SJSA1 (cell line): ENCODE results near the gene ACVR1B. TPM values are rescaled to one million over a fixed set of nuclear protein-coding genes. Genes with fewer than 3 reads are reported as not detected.

ENCODE experiments used
- DNase-seq, 2 experiments: peaks; one replicate each; pipeline ENCODE4 v3.0.0-alpha.2; 2015 to 2020; ENCODE audit warnings: low spot score in 2 of 2, low read depth in 1 of 2
- H3K27ac ChIP-seq: fragments of 250-450 bp; sonication (Bioruptor Pico); 2 replicates; pipeline ENCODE4 v1.5.1; 2020; ENCODE audit warnings: mild to moderate bottlenecking, moderate library complexity
- H3K27me3 ChIP-seq: fragments of 250-450 bp; sonication (Bioruptor Pico); replicated peaks from 2 replicates; pipeline ENCODE4 v1.5.1; 2020; ENCODE audit warnings: mild to moderate bottlenecking, moderate library complexity
- H3K36me3 ChIP-seq: fragments of 250-450 bp; sonication (Bioruptor Pico); 2 replicates; pipeline ENCODE4 v1.5.1; 2020; ENCODE audit warnings: mild to moderate bottlenecking
- H3K4me1 ChIP-seq: fragments of 250-450 bp; sonication (Bioruptor Pico); replicated peaks from 2 replicates; pipeline ENCODE4 v1.6.1; 2021; ENCODE audit warnings: mild to moderate bottlenecking
- H3K4me3 ChIP-seq: fragments of 250-450 bp; sonication (Bioruptor Pico); 2 replicates; pipeline ENCODE4 v1.5.1; 2020; ENCODE audit warnings: mild to moderate bottlenecking
- H3K9me3 ChIP-seq: fragments of 250-450 bp; sonication (Bioruptor Pico); replicated peaks from 2 replicates; pipeline ENCODE4 v1.5.1; 2020; ENCODE audit warnings: mild to moderate bottlenecking
- total RNA-seq: library from RNA; depleted of rRNA; stranded (reverse); fragments of >200 nt; shearing (Covaris generic); gene quantifications from 2 replicates; pipeline ENCODE4 v1.2.3, GENCODE V29; 2014

Gene ACVR1B
- total RNA-seq, 1 experiment from 2014 or later, result 3.3 TPM

GRCh38 chr12:52026263-52026662 lies 74.8 kb downstream of the ACVR1B start:
- Histone ChIP-seq H3K4me1 (peaks cover 18% of the 10 kb centered on the region), H3K27ac (no peak overlapping the region), H3K4me3 (no peak overlapping the region), H3K27me3 (0 out of 2 replicates have a peak, but pooled peaks cover 3% of the 10 kb centered on the region), H3K9me3 (no peaks in the 10 kb centered on the region), H3K36me3 (no peaks in the 10 kb centered on the region)
- no peak for DNase-seq

- Histone ChIP-seq H3K4me1 (peaks cover 20% of the 10 kb centered on the region), H3K4me3 (no peak overlapping the region), H3K27ac (no peak overlapping the region), H3K27me3 (0 out of 2 replicates have a peak, but pooled peaks cover 3% of the 10 kb centered on the region), H3K9me3 (no peaks in the 10 kb centered on the region), H3K36me3 (no peaks in the 10 kb centered on the region)
- no peak for DNase-seq
Measured at GRCh38 chr12:52027085-52027843, 75.8 kb downstream of the ACVR1B start.

GRCh38 chr12:52029685-52030084 lies 78.2 kb downstream of the ACVR1B start:
- DNase-seq, result no peak
- no peaks in the 10 kb centered on the region for H3K36me3 ChIP-seq
- H3K9me3 ChIP-seq, result no peaks in the 10 kb centered on the region
- H3K4me3 ChIP-seq, result no peak overlapping the region
- no peaks in the 10 kb centered on the region for H3K27me3 ChIP-seq
- H3K4me1 ChIP-seq, result peaks cover 19% of the 10 kb centered on the region
- no peak overlapping the region for H3K27ac ChIP-seq

GRCh38 chr12:52032446-52032803 lies 80.9 kb downstream of the ACVR1B start:
- Histone ChIP-seq H3K27me3 (no peaks in the 10 kb centered on the region), H3K36me3 (peaks cover 3% of the 10 kb centered on the region; the same call in 1 of the 2 replicates), H3K4me3 (peak overlapping the region; percentile 28), H3K4me1 (peaks cover 20% of the 10 kb centered on the region), H3K9me3 (0 out of 2 replicates have a peak, but pooled peaks cover 2% of the 10 kb centered on the region), H3K27ac (no peak overlapping the region)
- no peak for DNase-seq

GRCh38 chr12:52032804-52033445 lies 81.4 kb downstream of the ACVR1B start:
- peak overlapping the region; percentile 83 for H3K27ac ChIP-seq
- H3K36me3 ChIP-seq, result peaks cover 4% of the 10 kb centered on the region; the same call in 1 of the 2 replicates
- no peaks in the 10 kb centered on the region for H3K27me3 ChIP-seq
- H3K4me3 ChIP-seq, result peak overlapping the region; percentile 28
- DNase-seq, result peak; percentile 82 to 97
- H3K4me1 ChIP-seq, result peaks cover 20% of the 10 kb centered on the region
- 0 out of 2 replicates have a peak, but pooled peaks cover 4% of the 10 kb centered on the region for H3K9me3 ChIP-seq

- H3K36me3 ChIP-seq, result peaks cover 4% of the 10 kb centered on the region; the same call in 1 of the 2 replicates
- H3K27me3 ChIP-seq, result no peaks in the 10 kb centered on the region
- H3K9me3 ChIP-seq, result 0 out of 2 replicates have a peak, but pooled peaks cover 4% of the 10 kb centered on the region
- H3K4me3 ChIP-seq, result peak overlapping the region; percentile 28
- peak overlapping the region; percentile 83 for H3K27ac ChIP-seq
- no peak for DNase-seq
- H3K4me1 ChIP-seq, result peaks cover 26% of the 10 kb centered on the region
Measured at GRCh38 chr12:52033446-52034140, 82.1 kb downstream of the ACVR1B start.

GRCh38 chr12:52035190-52035589 lies 83.7 kb downstream of the ACVR1B start:
- Histone ChIP-seq H3K36me3 (peaks cover 4% of the 10 kb centered on the region; the same call in 1 of the 2 replicates), H3K9me3 (0 out of 2 replicates have a peak, but pooled peaks cover 4% of the 10 kb centered on the region), H3K27me3 (no peaks in the 10 kb centered on the region), H3K4me1 (peaks cover 28% of the 10 kb centered on the region), H3K4me3 (no peak overlapping the region), H3K27ac (no peak overlapping the region)
- DNase-seq, result no peak

GRCh38 chr12:52035926-52036325 lies 84.4 kb downstream of the ACVR1B start:
- Histone ChIP-seq H3K27me3 (no peaks in the 10 kb centered on the region), H3K27ac (no peak overlapping the region), H3K36me3 (peaks cover 4% of the 10 kb centered on the region; the same call in 1 of the 2 replicates), H3K9me3 (0 out of 2 replicates have a peak, but pooled peaks cover 4% of the 10 kb centered on the region), H3K4me3 (no peak overlapping the region), H3K4me1 (peaks cover 28% of the 10 kb centered on the region)
- DNase-seq, result no peak

- H3K36me3 ChIP-seq, result peaks cover 4% of the 10 kb centered on the region; the same call in 1 of the 2 replicates
- peak overlapping the region; percentile 89 for H3K4me3 ChIP-seq
- H3K27me3 ChIP-seq, result no peaks in the 10 kb centered on the region
- H3K27ac ChIP-seq, result peak overlapping the region; percentile 63
- DNase-seq, result peak; percentile 63 to 84
- peaks cover 28% of the 10 kb centered on the region for H3K4me1 ChIP-seq
- 0 out of 2 replicates have a peak, but pooled peaks cover 4% of the 10 kb centered on the region for H3K9me3 ChIP-seq
Measured at GRCh38 chr12:52036587-52037171, 85.2 kb downstream of the ACVR1B start.

GRCh38 chr12:52037248-52037861 lies 85.9 kb downstream of the ACVR1B start:
- H3K36me3 ChIP-seq, result peaks cover 6% of the 10 kb centered on the region; the same call in 1 of the 2 replicates
- peaks cover 26% of the 10 kb centered on the region for H3K4me1 ChIP-seq
- peak overlapping the region; percentile 89 for H3K4me3 ChIP-seq
- peak; percentile 53 to 69 for DNase-seq
- peak overlapping the region; percentile 88 for H3K27ac ChIP-seq
- H3K27me3 ChIP-seq, result no peaks in the 10 kb centered on the region
- H3K9me3 ChIP-seq, result 0 out of 2 replicates have a peak, but pooled peaks cover 4% of the 10 kb centered on the region

- peaks cover 19% of the 10 kb centered on the region for H3K4me1 ChIP-seq
- DNase-seq, result no peak
- peaks cover 15% of the 10 kb centered on the region; the same call in 1 of the 2 replicates for H3K36me3 ChIP-seq
- H3K4me3 ChIP-seq, result no peak overlapping the region; the same call in 1 of the 2 replicates
- no peak overlapping the region for H3K27ac ChIP-seq
- H3K9me3 ChIP-seq, result 0 out of 2 replicates have a peak, but pooled peaks cover 4% of the 10 kb centered on the region
- no peaks in the 10 kb centered on the region for H3K27me3 ChIP-seq
Measured at GRCh38 chr12:52038447-52038846, 86.9 kb downstream of the ACVR1B start.

- no peaks in the 10 kb centered on the region for H3K27me3 ChIP-seq
- H3K36me3 ChIP-seq, result peaks cover 19% of the 10 kb centered on the region
- DNase-seq, result no peak
- H3K4me1 ChIP-seq, result peaks cover 16% of the 10 kb centered on the region
- H3K27ac ChIP-seq, result no peak overlapping the region
- no peak overlapping the region for H3K4me3 ChIP-seq
- 0 out of 2 replicates have a peak, but pooled peaks cover 4% of the 10 kb centered on the region for H3K9me3 ChIP-seq
Measured at GRCh38 chr12:52041035-52041434, 89.5 kb downstream of the ACVR1B start.

GRCh38 chr12:52041695-52042123 lies 90.2 kb downstream of the ACVR1B start:
- Histone ChIP-seq H3K27me3 (no peaks in the 10 kb centered on the region), H3K27ac (no peak overlapping the region), H3K36me3 (peaks cover 19% of the 10 kb centered on the region), H3K4me3 (no peak overlapping the region), H3K9me3 (0 out of 2 replicates have a peak, but pooled peaks cover 4% of the 10 kb centered on the region), H3K4me1 (peaks cover 10% of the 10 kb centered on the region)
- DNase-seq, result no peak
